NCI-H748 (cell line): Measurements from ENCODE around the gene URI1.

Source experiments
- DNase-seq: peaks from one replicate; lab custom pipeline; 2025; ENCODE audit not compliant: unreplicated experiment; lab: John Stamatoyannopoulos, UW

The URI1 gene

DNA sequence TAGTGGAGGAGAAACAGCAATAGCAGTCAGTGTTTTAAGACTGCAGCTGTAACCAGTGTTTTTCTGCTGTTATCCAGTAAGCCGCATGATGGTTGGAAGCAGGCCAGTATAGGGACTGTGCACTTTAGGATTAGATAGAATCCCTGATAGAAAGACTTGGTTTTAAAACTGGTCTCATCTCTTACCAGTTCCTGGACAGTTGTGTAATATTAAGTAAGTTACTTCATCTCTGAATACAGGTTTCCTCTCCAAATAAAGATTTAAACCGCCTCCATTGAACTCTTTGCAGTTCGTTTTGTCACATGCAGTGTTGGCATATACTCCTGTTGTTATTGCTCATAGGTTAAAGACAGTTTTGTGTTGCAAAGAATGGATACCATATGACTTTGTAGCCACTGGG, 25.6 kb downstream of the URI1 start:
- DNase-seq = no peak

DNA sequence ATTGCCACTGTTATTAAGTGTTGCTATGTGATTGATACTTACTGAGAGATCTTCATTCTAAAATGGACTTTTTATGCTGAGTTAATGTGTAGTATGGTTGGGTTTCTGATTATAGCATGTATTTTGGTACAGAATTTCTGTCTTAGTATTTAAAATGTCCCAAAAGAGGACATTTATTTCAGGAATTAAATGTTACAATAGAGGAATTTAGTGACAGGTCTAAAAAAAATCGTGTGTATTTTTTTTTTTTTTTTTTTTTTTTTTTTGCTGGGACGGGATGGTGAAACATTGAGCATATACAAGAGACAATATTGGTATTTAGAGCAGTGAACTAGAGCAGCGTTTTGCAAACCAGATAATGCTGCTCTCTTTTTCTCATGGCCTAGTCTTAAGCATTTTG, 27.9 kb downstream of the URI1 start:
- DNase-seq = no peak

DNA sequence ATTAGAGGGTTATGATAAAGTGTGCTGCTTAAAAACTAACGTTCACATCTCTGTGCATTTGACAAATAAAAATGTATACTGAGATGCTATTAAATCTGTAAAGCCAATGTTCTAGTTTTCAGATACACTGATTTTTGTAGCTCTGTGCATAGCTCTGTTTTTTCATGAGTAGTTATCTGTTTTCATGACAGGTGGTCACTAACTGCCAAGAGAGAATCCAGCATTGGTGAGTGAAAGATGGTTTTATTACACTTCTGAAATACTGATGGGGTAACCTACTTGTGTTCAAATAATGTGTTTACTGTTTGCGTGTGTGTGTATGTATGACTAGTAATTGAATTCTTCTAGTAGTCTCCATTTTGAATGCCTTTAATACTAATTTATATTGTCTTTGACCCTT, 29.0 kb downstream of the URI1 start:
- no peak for DNase-seq

DNA sequence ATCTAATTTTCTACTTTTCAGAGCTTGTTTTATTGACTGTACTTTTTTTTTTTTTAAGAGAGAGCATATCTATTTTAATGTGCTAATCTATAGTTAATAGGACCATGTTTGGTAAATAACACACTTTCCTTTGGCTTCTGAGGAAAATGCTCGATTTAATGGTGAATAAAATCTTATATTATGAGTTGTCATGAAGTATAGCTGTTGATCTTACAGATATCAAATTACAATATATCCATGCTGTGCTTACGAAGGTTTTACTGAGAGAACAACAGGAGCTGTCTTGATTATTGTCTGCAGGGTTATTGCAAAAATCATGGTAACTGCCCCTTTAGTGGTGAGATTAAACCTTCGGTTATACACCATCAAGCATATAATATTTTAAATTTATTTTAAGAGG, 29.6 kb downstream of the URI1 start:
- DNase-seq = no peak

DNA sequence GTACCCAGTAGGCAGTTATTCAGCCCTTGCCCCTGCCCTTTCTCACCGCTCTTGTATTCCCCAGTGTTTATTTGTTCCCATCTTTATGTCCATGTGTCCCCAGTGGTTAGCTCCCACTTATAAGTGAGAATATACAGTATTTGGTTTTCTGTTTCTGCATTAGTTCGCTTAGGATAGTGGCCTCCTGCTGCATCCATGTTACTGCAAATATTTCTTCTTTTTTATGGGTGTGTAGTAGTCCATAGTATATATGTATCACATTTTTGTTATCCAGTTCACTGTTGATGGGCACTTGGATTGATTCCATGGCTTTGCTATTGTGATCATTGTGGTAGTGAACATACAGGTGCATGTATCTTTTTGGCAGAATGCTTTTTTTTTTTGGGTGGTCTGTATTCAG, 32.7 kb downstream of the URI1 start:
- DNase-seq = no peak

DNA sequence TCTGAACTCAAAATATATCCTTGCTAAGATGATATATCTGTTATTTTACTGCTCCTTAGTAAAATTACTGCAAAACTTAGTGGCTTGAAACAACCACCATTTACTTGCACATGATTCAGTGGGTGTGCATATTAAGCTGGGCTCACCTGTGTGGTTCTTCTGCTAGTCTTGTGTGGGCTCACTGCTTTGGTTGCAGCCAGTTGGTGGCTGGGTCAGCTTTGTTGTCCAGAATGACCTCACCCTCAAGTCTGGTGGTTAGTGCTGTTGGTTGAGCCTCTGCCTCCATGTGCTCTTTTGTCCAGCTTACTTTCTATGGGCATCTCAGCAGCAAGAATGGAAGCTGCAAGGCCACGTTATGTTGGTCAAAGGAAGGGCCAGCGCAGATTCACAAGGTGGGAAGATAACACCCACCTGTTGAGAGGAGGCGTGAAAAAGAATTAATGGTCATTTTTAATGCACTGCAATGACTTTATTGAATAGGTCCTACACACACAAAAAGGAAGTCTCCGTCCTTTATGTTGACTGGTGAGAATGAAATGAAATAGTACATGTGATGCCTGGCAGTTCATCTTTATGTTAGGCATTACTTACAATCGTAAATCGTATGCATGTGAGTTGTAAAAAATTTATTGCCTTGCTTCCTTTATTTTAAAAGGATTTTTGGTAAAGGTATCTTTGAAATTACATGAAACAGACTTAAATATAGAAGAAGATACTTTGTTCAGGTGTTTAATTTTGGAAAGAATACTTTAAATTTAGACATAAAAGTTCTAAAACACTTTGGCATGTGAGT, 34.3 kb downstream of the URI1 start:
- no peak for DNase-seq

DNA sequence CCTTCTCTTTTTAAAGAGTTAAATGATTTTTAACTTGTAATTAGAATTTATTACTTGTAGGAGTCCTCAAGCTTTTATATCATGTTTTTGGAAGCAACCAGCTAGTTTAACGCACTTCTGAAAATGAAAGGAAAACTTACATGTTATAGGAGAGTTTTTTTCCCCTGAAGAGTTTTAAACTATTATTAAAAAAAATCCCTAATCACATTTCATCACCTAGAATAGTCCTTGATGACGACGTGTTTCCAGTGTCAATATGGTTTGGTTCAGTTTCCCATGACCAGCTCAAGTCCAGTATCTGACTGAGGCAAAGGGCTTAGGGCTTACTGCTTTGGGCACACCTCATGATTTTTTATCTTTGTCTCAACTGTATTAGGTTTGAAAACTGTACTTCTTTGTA, 36.0 kb downstream of the URI1 start:
- DNase-seq = no peak

DNA sequence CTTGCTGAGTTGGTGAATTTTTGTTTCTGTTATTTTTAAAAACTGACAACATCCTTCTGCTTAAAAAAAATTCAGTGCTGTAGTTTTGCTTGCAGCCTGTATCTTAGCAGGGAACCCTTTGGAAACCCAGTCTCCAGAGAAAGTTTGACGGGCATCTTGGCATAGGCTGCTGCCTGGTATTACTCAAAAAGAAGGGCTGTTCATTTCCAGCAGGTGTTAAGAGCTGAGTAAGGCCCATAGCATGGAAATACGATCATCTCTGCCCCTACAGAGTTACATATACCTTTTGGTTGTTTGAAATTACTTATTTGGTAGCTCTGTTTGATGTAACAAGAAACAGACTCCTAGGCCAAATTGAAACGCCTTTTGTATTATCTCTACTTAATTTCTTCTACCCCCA, 41.5 kb downstream of the URI1 start:
- no peak for DNase-seq

DNA sequence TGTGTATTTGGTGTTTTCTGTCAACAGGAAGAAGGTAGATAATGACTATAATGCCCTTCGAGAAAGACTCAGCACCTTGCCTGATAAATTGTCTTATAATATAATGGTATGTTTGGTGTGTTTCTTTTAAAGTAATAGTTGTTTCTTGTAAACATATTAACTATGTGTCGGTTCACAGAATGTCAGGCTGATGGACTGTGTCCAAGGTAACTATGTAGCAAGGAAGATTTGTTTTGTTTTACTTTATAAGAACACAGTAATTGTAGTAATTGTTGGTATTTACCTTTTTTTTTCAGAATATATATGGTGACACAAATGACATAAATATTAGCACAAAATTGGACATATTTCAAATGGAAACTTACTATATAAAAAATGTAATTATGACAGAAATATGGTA, 43.2 kb downstream of the URI1 start:
- no peak for DNase-seq

DNA sequence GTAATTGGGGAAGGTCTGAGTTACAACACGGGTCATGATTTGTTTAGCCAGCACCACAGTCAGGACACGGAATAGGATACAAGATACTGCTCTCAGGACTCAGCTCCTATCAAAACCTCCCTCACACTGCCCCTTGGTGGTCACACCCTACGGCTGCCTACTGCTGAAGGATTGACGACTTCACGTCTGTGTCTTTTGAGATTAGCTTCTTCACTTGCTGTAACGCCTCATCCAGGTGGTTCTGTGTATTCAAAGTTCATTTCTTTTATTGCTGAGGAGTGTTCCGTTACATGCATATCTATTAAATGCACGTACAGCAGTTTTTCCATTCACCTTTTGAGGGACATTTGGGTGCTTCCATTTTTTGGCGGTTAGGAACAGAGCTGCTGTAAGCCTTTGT, 46.3 kb downstream of the URI1 start:
- DNase-seq = no peak

DNA sequence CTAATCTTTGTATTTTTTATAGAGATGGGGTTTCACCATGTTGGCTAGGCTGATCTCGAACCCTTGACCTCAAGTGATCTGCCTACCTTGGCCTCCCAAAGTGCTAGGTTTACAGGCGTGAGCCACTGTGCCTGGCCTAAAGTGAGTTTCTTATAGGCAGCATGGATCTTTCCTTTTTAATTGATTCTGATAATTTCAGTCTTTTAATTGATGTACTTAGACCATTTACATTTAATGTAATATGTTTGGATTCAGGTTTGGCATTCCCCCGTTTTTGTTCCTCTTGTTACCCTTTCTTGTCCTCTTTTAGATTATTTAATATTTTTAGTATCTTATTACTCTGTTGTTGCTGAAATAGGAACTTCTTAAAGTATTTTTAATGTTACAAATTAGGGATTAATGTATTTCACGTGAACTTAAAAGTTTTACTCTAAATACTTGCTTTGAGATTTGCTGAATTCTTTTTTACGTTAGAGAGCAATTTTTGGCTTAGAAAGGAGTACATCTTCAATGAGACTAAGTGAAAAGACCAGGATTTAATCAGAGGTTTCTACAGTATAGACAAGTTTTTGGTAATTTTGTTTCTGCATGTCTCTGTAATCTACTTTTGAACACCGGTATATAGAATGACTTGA, 50.3 kb downstream of the URI1 start:
- no peak for DNase-seq

DNA sequence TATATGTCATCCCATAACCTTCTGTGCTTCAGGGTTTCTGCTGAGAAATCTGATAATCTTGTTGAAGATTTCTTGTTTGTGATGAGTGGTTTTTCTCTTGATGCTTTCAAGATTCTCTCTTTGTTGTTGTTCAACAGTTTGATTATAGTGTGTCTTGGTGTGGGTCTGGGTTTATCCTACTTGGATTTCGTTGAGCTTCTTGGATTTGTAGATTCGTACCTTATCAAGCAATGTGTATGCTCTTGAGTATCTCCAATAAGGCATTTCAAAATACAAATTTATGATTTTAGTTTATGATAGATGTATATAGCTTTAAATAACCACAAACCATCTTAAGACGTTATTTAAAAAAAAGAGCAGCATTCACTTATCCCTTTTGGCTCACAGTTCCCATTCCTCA, 57.5 kb downstream of the URI1 start:
- DNase-seq = no peak

DNA sequence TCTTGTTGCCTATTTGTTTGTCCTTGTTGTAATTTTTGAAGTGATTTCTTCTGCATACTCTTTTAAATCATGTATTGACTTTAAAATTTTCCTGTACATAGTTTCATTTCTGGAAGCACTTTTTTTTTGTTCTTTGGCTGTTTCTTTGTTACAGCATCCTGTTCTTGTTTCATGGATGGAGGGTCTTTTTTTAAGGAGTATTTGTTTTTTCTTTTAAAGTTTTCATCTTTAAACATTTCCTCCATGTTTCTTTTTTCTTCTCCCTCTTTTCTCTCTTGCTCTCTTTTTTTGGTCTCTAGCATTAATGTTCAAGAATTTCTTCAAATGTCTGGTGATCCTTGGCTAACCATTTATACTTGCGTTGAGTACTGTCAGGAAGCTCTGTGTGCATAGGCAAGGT, 58.8 kb downstream of the URI1 start:
- no peak for DNase-seq

DNA sequence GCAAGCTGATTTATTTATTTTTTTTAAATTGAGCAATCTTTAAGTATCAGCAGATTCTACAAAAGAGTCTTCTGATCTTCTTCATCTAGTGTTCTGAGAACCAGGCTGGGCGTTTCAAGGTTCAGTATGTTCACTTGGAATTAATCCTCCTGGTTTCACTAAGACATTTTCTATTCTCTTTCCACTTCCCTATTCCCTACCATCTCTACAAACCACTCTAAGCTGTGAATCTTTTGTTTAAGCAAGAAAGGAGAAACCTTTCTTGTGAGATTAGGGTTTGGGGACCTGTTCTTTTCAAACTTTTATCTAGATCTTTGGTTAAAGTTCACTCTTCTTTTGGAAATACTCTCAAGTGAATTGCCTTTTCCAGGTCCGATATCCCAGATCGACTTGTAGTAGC, 59.3 kb downstream of the URI1 start:
- DNase-seq = no peak

DNA sequence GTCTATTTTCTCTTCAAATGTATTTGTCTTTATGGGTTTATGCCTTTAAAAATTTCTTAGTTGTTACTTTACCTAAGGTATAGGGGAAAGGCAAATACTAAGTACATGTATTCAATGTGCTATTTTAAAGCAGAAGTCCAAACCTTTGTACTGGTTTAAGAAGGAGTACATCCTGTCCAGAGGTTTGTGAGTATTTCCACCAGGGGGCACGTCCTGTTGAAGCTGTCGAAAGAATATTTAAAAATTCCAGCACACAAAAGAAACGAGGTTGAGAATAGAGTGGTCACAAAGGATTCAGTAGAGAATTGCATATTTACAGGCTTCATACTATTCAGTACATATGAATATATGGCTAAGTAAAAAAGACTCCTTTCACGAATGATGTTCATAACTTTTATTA, 59.8 kb downstream of the URI1 start:
- no peak for DNase-seq

DNA sequence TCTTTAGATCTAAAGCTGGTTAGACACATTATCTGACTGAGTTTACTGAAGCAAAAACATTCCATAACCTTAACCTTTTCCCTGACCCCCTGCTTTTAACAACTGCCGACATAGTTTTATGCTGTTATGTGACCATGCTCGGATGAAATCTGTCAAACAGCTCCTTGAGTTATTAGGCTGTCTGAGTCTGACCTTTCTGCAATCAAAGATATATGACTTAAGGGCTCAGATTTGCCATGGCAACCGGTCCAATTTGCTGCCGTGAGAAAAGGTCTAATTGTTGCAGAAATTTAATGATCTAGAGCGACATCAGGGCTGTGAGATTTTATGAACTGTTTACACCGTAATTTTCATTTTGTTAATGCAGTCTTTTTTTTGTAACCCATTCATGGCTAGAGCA, 61.8 kb downstream of the URI1 start:
- peak; percentile 55 for DNase-seq

DNA sequence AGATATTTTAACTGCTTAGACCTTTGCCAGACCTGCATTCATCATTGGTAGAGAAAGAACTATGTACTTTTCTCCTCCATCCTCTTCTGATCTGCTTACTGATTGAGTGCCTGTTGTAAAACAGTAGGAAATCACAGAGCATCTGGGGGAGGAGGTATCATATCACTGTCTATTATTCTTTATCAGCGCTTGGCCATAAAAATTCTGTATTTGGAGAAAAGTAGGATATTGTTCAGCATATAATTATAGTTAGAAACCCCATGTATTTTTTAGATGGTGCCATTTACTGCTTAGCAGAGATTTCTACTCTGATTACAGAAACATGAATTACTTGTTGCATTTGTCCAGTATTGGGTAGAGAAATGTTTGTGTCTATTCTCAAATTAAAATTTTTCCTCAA, 62.4 kb downstream of the URI1 start:
- peak; percentile 50 for DNase-seq

DNA sequence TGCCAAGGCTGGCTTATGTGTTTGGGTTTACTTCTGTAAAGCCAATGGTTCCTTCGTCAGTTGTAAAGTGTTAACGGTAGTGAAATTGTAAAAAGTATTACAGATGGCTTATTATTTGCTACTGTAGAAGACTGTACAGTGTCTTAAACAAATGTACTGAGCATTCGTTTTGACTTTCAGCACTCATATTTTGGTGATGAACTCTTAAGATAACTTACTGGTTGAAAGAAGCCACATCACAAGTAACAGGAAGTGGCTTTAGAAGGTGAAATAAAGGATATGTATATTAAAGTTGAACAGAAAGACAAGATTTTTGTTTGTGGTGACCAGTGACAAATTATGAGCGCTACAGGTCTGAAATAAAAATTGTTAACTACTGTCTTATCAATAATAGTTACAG, 64.2 kb downstream of the URI1 start:
- DNase-seq = no peak

DNA sequence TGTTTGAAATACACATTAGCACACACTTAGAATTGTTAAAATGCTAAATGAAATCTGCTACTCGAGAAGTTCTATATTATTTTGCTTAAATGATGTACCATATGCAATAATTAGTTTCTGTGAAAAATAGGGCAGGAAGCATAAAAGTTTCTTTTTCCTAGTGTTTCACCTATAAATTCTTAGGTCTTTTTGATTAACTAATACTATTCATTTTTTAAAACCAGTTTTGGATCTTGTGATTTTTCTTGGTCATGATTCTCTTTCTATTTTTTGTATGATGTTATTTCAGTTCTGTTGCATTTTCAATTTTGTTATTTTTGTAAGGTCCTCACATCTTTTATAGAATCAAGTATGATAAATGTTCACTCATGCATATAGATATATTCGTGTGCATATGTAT, 66.1 kb downstream of the URI1 start:
- DNase-seq = no peak

DNA sequence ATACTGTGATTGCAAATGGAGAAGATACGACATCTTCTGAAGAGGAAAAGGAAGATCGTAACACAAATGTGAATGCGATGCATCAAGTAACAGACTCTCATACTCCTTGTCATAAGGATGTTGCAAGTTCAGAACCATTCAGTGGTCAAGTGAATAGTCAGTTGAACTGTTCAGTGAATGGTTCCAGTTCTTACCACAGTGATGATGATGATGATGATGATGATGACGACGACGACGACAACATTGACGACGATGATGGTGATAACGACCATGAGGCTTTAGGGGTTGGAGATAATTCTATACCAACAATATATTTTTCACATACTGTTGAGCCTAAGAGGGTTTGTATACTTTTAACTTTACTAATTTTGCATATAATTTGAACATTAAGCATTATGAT, 67.0 kb downstream of the URI1 start:
- no peak for DNase-seq

DNA sequence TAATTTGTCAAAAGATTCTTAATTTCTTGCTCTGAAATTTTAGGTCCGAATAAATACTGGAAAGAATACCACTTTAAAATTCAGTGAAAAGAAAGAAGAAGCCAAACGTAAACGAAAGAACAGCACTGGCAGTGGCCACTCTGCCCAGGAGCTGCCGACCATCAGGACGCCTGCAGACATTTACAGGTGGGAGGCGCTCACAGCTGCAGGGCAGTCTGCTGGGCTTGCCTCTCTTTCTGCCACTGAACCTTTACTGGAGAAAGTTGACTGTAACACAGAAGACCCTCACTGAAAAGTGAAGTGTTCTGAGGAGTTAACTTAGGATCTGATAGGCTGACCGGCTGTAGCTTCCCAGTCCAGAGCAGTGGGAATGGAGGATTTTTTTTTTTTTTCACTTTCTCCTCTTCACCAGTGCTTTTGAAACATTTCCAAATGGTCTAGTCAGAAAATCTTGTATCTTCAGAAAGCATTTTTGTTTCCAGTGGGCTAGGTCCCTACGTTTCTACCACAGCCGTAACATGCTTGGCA, 69.1 kb downstream of the URI1 start:
- DNase-seq = no peak

DNA sequence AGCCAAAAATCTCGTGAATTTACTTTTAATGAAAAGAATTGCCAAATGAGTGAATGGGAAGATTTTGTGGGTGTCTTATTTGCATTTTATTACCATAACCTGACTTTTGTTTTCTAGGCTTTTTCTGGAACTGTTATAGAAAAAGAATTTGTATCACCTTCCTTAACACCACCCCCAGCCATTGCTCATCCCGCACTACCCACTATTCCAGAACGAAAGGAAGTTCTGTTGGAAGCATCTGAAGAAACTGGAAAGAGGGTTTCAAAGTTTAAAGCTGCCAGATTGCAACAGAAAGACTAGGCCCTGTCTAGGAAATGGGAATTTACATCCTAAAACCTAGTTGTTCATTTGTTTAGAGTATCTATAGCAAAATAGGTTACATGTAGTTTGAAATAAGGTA, 72.7 kb downstream of the URI1 start:
- no peak for DNase-seq

DNA sequence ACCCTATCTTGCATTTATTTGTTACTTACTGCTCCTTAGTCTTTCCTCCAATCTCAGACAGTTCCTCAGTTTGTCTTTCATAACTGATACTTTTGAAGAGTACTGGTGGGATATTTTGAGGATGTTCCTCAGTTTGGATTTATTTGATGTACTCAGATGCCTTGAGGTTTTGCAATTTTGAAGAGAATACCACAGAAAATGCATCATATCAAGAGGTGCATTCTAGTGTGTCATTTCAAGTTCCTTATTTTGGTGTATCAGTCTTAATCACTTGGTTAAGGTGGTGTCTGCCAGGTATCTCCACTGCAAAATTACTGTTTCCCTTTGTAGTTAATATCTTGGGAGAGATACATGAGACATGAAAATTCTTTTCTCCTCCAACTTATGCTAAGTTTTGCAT, 75.1 kb downstream of the URI1 start:
- no peak for DNase-seq
